ENCODE results near the gene STAT5A.

DNA sequence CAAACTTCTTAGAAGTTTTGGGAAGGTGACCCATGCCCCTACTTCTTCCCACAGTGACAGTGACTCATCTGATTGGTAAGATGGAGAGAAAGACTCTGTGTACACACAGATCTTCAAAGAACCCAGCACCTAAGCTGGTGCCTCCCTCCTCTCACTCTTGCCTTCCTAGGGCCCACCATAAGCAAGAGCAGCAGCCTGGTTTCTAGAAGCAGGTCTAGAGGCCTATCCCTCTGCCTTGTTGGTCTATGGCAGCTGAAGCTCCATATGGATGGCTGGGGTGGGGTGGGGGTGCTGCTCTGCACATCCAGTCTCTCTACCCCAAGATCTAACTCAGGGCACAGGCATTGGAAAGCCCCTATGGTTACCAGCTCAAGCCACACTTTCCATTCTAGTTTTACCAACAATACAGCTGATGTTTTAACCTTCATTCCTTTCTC, 52.4 kb downstream of the STAT5A start:
- TF ChIP-seq POLR2A (IDR thresholded peaks at IDR 0.05): no peak
- TF ChIP-seq, protein P1, sequence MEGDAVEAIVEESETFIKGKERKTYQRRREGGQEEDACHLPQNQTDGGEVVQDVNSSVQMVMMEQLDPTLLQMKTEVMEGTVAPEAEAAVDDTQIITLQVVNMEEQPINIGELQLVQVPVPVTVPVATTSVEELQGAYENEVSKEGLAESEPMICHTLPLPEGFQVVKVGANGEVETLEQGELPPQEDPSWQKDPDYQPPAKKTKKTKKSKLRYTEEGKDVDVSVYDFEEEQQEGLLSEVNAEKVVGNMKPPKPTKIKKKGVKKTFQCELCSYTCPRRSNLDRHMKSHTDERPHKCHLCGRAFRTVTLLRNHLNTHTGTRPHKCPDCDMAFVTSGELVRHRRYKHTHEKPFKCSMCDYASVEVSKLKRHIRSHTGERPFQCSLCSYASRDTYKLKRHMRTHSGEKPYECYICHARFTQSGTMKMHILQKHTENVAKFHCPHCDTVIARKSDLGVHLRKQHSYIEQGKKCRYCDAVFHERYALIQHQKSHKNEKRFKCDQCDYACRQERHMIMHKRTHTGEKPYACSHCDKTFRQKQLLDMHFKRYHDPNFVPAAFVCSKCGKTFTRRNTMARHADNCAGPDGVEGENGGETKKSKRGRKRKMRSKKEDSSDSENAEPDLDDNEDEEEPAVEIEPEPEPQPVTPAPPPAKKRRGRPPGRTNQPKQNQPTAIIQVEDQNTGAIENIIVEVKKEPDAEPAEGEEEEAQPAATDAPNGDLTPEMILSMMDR (IDR thresholded peaks at IDR 0.05): no peak
